ENCODE results near the gene TYRO3. TPM values are rescaled to one million over a fixed set of nuclear protein-coding genes. Genes with fewer than 3 reads are reported as not detected.

Gene TYRO3
- total RNA-seq, 1 experiment from 2014 or later = 30.3 TPM

GRCh38 chr15:41610048-41610447 is 51.0 kb downstream of the TYRO3 start:
- Histone ChIP-seq H3K4me1 (replicated peaks; ENCODE audit: insufficient read depth) (no peaks in the 10 kb centered on the region), H3K9me2 (ENCODE audit: insufficient read depth) (no peaks in the 10 kb centered on the region), H3F3A (ENCODE audit: insufficient read depth, low read depth) (no peaks in the 10 kb centered on the region), H3K4me3 (no peak overlapping the region), H3K27ac (no peak overlapping the region), H2AFZ (no peak overlapping the region), H3K9me3 (ENCODE audit: insufficient read depth, low read depth) (no peaks in the 10 kb centered on the region), H4K20me1 (ENCODE audit: insufficient read depth) (no peaks in the 10 kb centered on the region), H3K27me3 (ENCODE audit: insufficient read depth, low read depth) (no peaks in the 10 kb centered on the region), H3K79me2 (ENCODE audit: low read depth) (no peaks in the 10 kb centered on the region), H3K36me3 (ENCODE audit: low read depth) (no peaks in the 10 kb centered on the region), H3K4me2 (no peak overlapping the region)
- TF ChIP-seq EZH2 (IDR thresholded peaks at IDR 0.05; ENCODE audit: low read depth) = no peak
- TF ChIP-seq CTCF (conservative IDR thresholded peaks at IDR 0.05) = no peak
- CTCF ChIA-PET = no interaction called here
- intact Hi-C loops (cut with micrococcal nuclease; ENCODE audit: unreplicated experiment) = no loop called here
- BruUV-seq (replicated peaks) = no TSS peak
- no peak for DNase-seq
- POLR2A ChIA-PET (ENCODE audit: unreplicated experiment) = no interaction called here

DNA sequence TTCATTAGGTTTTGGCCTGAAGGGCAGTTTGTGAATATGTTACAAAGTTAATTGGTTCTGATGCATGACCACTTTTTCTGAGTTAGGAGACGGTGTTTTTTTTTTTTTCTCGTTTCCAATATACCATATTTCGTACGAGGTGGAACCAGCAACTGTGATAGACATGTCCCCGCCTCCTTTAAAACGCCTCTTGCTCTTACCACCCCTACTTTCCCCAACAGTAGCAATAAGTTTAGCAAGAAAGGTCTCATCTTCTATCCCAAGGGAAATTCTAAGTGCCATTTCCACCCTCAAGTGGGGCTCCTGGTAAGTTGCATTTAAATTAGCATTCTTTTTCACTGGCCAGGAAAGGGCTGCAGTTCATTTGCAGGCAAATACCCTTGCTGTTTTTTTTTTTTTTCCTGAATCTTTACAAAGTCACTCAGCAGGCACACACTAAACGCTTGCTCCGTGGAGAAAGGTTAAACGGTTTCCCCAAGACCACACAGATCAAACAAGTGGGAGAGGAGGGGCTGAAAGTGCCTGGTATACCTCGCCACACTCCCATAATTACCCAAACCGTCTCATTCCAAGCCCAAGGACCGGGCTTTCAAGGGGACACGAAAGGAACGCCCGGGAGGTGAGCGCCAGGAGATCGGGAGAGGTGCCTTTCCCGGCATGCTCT is 61.7 kb downstream of the TYRO3 start:
- CTCF ChIA-PET = no interaction called here
- peak overlapping the region; percentile 50 for H3K4me3 ChIP-seq

More for the DNA sequence above, 61.7 kb downstream of the TYRO3 start:
- H3K79me2 ChIP-seq (ENCODE audit: low read depth) = peaks cover 7% of the 10 kb centered on the region; the same call in 1 of the 2 replicates
- H3K9me2 ChIP-seq (ENCODE audit: insufficient read depth) = no peaks in the 10 kb centered on the region
- 0 out of 2 replicates have a peak, but pooled peaks cover 7% of the 10 kb centered on the region for H3K9me3 ChIP-seq (ENCODE audit: insufficient read depth, low read depth)
- peak overlapping the region; percentile 68; the same call in 1 of the 2 replicates for H3K27ac ChIP-seq
- intact Hi-C loops (cut with micrococcal nuclease; ENCODE audit: unreplicated experiment) = loop anchor here (5.0 kb wide), 1 partner anchor 42 kb away; the partner anchor contains the start of gene MGA
- DNase-seq = no peak
- H4K20me1 ChIP-seq (ENCODE audit: insufficient read depth) = no peaks in the 10 kb centered on the region
- no peaks in the 10 kb centered on the region for H3K4me1 ChIP-seq (replicated peaks; ENCODE audit: insufficient read depth)
- H2AFZ ChIP-seq = peak overlapping the region; percentile 78
- BruUV-seq (replicated peaks) = TSS peak; percentile 55
- no peaks in the 10 kb centered on the region for H3K27me3 ChIP-seq (ENCODE audit: insufficient read depth, low read depth)
- no peaks in the 10 kb centered on the region for H3F3A ChIP-seq (ENCODE audit: insufficient read depth, low read depth)
- peak overlapping the region; percentile 76 for H3K4me2 ChIP-seq
- H3K36me3 ChIP-seq (ENCODE audit: low read depth) = no peaks in the 10 kb centered on the region
- POLR2A ChIA-PET (ENCODE audit: unreplicated experiment) = interaction anchor here (0.6 kb wide), 1 partner anchor 156 kb away, joined by 3 read pairs; no protein-coding TSS in a partner anchor
- TF ChIP-seq EZH2 (IDR thresholded peaks at IDR 0.05; ENCODE audit: low read depth) (no peak), CTCF (conservative IDR thresholded peaks at IDR 0.05) (no peak)
